Peyer's patch (tissue), 4 donors: ENCODE data around the gene HYDIN.

ENCODE experiments used
- POLR2A ChIP-seq, 2 donors: fragments of 450-650 bp; IDR thresholded peaks; one replicate each; pipeline ENCODE4 v1.5.1; 2017; ENCODE audit warnings: antibody characterized with exemption in 2 of 2, mild to moderate bottlenecking in 2 of 2, moderate library complexity in 2 of 2
- TF ChIP-seq, protein P1 (sequence below), 6 experiments: fragments of 450-650 bp in 4 of 6; fragments of 200-600 bp in 2 of 6; sonication (generic) in 1 of 6; IDR thresholded peaks; one replicate each; pipeline ENCODE4 v1.5.1; 2017 to 2019; ENCODE audit warnings: antibody characterized with exemption in 6 of 6, mild to moderate bottlenecking in 3 of 6, moderate library complexity in 1 of 6

DNA sequence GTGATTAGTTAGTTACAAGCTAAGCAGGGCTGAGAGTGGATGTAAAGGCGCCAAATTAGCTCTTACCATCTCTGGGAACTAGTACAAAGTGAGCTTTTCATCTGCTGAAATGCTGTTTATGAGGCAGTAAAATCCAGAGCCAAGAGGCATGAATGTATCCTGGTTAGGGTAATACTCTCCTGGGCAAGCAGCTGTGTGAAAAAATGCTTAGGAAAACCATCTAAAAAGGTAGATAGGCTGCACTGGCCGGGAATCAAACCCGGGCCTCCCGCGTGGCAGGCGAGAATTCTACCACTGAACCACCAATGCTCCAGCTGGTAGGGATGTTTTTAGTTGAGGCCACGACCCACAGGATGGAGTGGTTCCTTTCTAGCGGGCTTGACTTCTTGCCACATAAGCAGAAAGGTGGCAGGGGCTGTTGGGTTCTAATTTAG, 452.5 kb downstream of the HYDIN start:
- TF ChIP-seq, protein P1, sequence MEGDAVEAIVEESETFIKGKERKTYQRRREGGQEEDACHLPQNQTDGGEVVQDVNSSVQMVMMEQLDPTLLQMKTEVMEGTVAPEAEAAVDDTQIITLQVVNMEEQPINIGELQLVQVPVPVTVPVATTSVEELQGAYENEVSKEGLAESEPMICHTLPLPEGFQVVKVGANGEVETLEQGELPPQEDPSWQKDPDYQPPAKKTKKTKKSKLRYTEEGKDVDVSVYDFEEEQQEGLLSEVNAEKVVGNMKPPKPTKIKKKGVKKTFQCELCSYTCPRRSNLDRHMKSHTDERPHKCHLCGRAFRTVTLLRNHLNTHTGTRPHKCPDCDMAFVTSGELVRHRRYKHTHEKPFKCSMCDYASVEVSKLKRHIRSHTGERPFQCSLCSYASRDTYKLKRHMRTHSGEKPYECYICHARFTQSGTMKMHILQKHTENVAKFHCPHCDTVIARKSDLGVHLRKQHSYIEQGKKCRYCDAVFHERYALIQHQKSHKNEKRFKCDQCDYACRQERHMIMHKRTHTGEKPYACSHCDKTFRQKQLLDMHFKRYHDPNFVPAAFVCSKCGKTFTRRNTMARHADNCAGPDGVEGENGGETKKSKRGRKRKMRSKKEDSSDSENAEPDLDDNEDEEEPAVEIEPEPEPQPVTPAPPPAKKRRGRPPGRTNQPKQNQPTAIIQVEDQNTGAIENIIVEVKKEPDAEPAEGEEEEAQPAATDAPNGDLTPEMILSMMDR (IDR thresholded peaks at IDR 0.05) = no peak
- no peak for TF ChIP-seq POLR2A (IDR thresholded peaks at IDR 0.05)
